BE2C (cell line): Measurements from ENCODE around the gene MPEG1.

Source experiments
- DNase-seq: peaks from one replicate; pipeline ENCODE4 v3.0.0-alpha.2; 2020
- H3K27me3 ChIP-seq: fragments of 250-450 bp; sonication (Bioruptor Pico); 2 replicates; pipeline ENCODE4 v1.5.1; 2020; ENCODE audit warnings: mild to moderate bottlenecking
- H3K36me3 ChIP-seq: fragments of 250-450 bp; sonication (Bioruptor Pico); 2 replicates; pipeline ENCODE4 v1.5.1; 2020; ENCODE audit warnings: mild to moderate bottlenecking
- H3K4me1 ChIP-seq: fragments of 250-450 bp; sonication (Bioruptor Pico); 2 replicates; pipeline ENCODE4 v1.5.1; 2020
- H3K4me3 ChIP-seq: 2 replicates; pipeline ENCODE4 v1.5.1; 2011; ENCODE audit warnings: low read depth, low read length
- H3K9me3 ChIP-seq: fragments of 250-450 bp; sonication (Bioruptor Pico); 2 replicates; pipeline ENCODE4 v1.5.1; 2020
- CTCF ChIP-seq: IDR thresholded peaks from 2 replicates; pipeline ENCODE4 v1.5.1; 2012; ENCODE audit warnings: mild to moderate bottlenecking, low read depth, low read length

Gene MPEG1

GRCh38 chr11:59204746-59205145 is 8.0 kb downstream of the MPEG1 start:
- Histone ChIP-seq H3K36me3 (no peaks in the 10 kb centered on the region), H3K4me3 (no peak overlapping the region), H3K9me3 (no peaks in the 10 kb centered on the region), H3K27me3 (no peaks in the 10 kb centered on the region), H3K4me1 (no peaks in the 10 kb centered on the region)
- TF ChIP-seq CTCF = no peak
- no peak for DNase-seq

- Histone ChIP-seq H3K36me3 (no peaks in the 10 kb centered on the region), H3K4me1 (no peaks in the 10 kb centered on the region), H3K4me3 (no peak overlapping the region), H3K27me3 (no peaks in the 10 kb centered on the region), H3K9me3 (no peaks in the 10 kb centered on the region)
- no peak for TF ChIP-seq CTCF
- no peak for DNase-seq
These were observed 11.4 kb downstream of the MPEG1 start for GRCh38 chr11:59201353-59201752.

- no peak overlapping the region for H3K4me3 ChIP-seq
- no peaks in the 10 kb centered on the region for H3K4me1 ChIP-seq
- TF ChIP-seq CTCF = no peak
- H3K27me3 ChIP-seq = no peaks in the 10 kb centered on the region
- no peaks in the 10 kb centered on the region for H3K36me3 ChIP-seq
- no peaks in the 10 kb centered on the region for H3K9me3 ChIP-seq
- no peak for DNase-seq
These were observed 12.3 kb downstream of the MPEG1 start for GRCh38 chr11:59200423-59200746.

GRCh38 chr11:59199546-59200422 is 12.9 kb downstream of the MPEG1 start:
- H3K9me3 ChIP-seq = no peaks in the 10 kb centered on the region
- H3K36me3 ChIP-seq = no peaks in the 10 kb centered on the region

GRCh38 chr11:59198726-59199125 is 14.0 kb downstream of the MPEG1 start:
- Histone ChIP-seq H3K4me3 (no peak overlapping the region), H3K36me3 (no peaks in the 10 kb centered on the region), H3K9me3 (no peaks in the 10 kb centered on the region), H3K4me1 (no peaks in the 10 kb centered on the region), H3K27me3 (no peaks in the 10 kb centered on the region)
- no peak for TF ChIP-seq CTCF
- no peak for DNase-seq

More at GRCh38 chr11:59199546-59200422, 12.9 kb downstream of the MPEG1 start:
- no peak overlapping the region for H3K4me3 ChIP-seq
- H3K4me1 ChIP-seq = no peaks in the 10 kb centered on the region
- TF ChIP-seq CTCF = no peak
- DNase-seq = no peak
- no peaks in the 10 kb centered on the region for H3K27me3 ChIP-seq

GRCh38 chr11:59197991-59198390 is 14.7 kb downstream of the MPEG1 start:
- peak; percentile 66 for DNase-seq
- TF ChIP-seq CTCF = no peak
- H3K27me3 ChIP-seq = no peaks in the 10 kb centered on the region
- no peaks in the 10 kb centered on the region for H3K9me3 ChIP-seq
- no peak overlapping the region for H3K4me3 ChIP-seq
- no peaks in the 10 kb centered on the region for H3K36me3 ChIP-seq
- H3K4me1 ChIP-seq = no peaks in the 10 kb centered on the region
